H1 (cell line): ENCODE results near the gene STIM2. TPM values are rescaled to one million over a fixed set of nuclear protein-coding genes. Genes with fewer than 3 reads are reported as not detected.

Experiments used
- CTCF ChIA-PET: fragments of 300-600 bp; sonication (Branson Sonifier 250); formaldehyde crosslinking; loops from one replicate; lab custom pipeline; 2021; ENCODE audit not compliant: partially characterized antibody; lab: Charles Lee
- POLR2A ChIA-PET: fragments of 300-600 bp; sonication (Branson Sonifier 250); formaldehyde crosslinking; loops from one replicate; lab custom pipeline; 2021; ENCODE audit warnings: inconsistent platforms; ENCODE audit not compliant: partially characterized antibody; lab: Charles Lee
- DNase-seq, 2 experiments: peaks; one replicate each; pipeline versions ENCODE4 v3.0.0 to v3.0.0-alpha.2; 2010 to 2022; ENCODE audit warnings: low spot score in 2 of 2, low read depth in 1 of 2, mixed read lengths in 1 of 2
- FAIRE-seq: peaks from 2 replicates; lab custom pipeline; 2011; peaks lifted over from hg19 to GRCh38; lab: Jason Lieb, UNC
- H2AFZ ChIP-seq: 2 replicates; pipeline ENCODE4 v1.8.1; 2012; ENCODE audit warnings: low read length, inconsistent platforms
- H2AK5ac ChIP-seq: 2 replicates; pipeline ENCODE4 v1.6.1; 2013; ENCODE audit warnings: low read depth, low read length
- H2BK120ac ChIP-seq: replicated peaks from 2 replicates; pipeline ENCODE3; 2013; ENCODE audit warnings: low read depth, low read length, inconsistent platforms
- H2BK12ac ChIP-seq: 2 replicates; pipeline ENCODE4 v1.6.1; 2013; ENCODE audit warnings: low read depth, low read length
- H2BK15ac ChIP-seq: 2 replicates; pipeline ENCODE4 v1.6.1; 2013; ENCODE audit warnings: low read length
- H2BK20ac ChIP-seq: 2 replicates; pipeline ENCODE4 v1.6.1; 2013; ENCODE audit warnings: low read length
- H2BK5ac ChIP-seq: 2 replicates; pipeline ENCODE4 v1.6.1; 2013; ENCODE audit warnings: low read depth, low read length
- H3K14ac ChIP-seq: 2 replicates; pipeline ENCODE4 v1.6.1; 2013; ENCODE audit warnings: inconsistent platforms; ENCODE audit not compliant: insufficient read length
- H3K18ac ChIP-seq: 2 replicates; pipeline ENCODE4 v1.6.1; 2013; ENCODE audit warnings: low read length; ENCODE audit errors: extremely low read depth
- H3K23ac ChIP-seq: 2 replicates; pipeline ENCODE4 v1.6.1; 2013; ENCODE audit warnings: inconsistent platforms; ENCODE audit not compliant: insufficient read length
- H3K23me2 ChIP-seq: 2 replicates; pipeline ENCODE4 v1.6.1; 2013; ENCODE audit warnings: low read depth, low read length
- H3K27ac ChIP-seq: 2 replicates; pipeline ENCODE4 v1.6.1; 2011; ENCODE audit warnings: low read depth, low read length, inconsistent platforms
- H3K27me3 ChIP-seq, 4 experiments: replicated peaks in 1 of 4; 1 replicate in 1 of 4; 2 replicates in 3 of 4; pipeline versions ENCODE4 v1.6.1 to v1.8.1; 2011 to 2013; ENCODE audit warnings: low read length in 3 of 4, mild to moderate bottlenecking in 3 of 4, inconsistent platforms in 2 of 4, mixed read lengths in 2 of 4, moderate library complexity in 1 of 4; ENCODE audit not compliant: control insufficient read depth in 3 of 4, insufficient read depth in 3 of 4; ENCODE audit errors: extremely low read depth in 1 of 4
- H3K36me3 ChIP-seq, 4 experiments: 2 replicates each; pipeline versions ENCODE4 v1.6.1 to v1.8.1; 2011 to 2013; ENCODE audit warnings: mild to moderate bottlenecking in 4 of 4, low read length in 3 of 4, moderate library complexity in 2 of 4, control low read depth in 1 of 4, inconsistent platforms in 1 of 4; ENCODE audit not compliant: insufficient read depth in 4 of 4, control insufficient read depth in 2 of 4
- H3K4ac ChIP-seq: replicated peaks from 2 replicates; pipeline ENCODE3; 2013; ENCODE audit warnings: low read length, low read depth, mixed read lengths, inconsistent platforms; ENCODE audit not compliant: insufficient read length
- H3K4me1 ChIP-seq, 4 experiments: replicated peaks in 1 of 4; 1 replicate in 1 of 4; 2 replicates in 3 of 4; pipeline versions ENCODE4 v1.6.1 to v1.8.1; 2011 to 2013; ENCODE audit warnings: low read length in 3 of 4, inconsistent platforms in 2 of 4, mixed read lengths in 1 of 4; ENCODE audit not compliant: insufficient read depth in 4 of 4, control insufficient read depth in 3 of 4
- H3K4me2 ChIP-seq, 2 experiments: 2 replicates each; pipeline versions ENCODE4 v1.6.1 to v1.8.1; 2011 to 2013; ENCODE audit warnings: low read depth in 2 of 2, low read length in 2 of 2, control low read depth in 1 of 2, inconsistent platforms in 1 of 2, mild to moderate bottlenecking in 1 of 2; ENCODE audit not compliant: insufficient read depth in 1 of 2
- H3K4me3 ChIP-seq, 4 experiments: fragments of 200-600, 300-600 bp in 1 of 4; sonication (generic), shearing (Covaris generic), sonication (Bioruptor Twin) in 1 of 4; 2 replicates each; pipeline versions ENCODE4 v1.5.1 to v1.8.1; 2011 to 2016; ENCODE audit warnings: low read length in 4 of 4, low read depth in 3 of 4, control low read depth in 2 of 4, inconsistent platforms in 2 of 4, mild to moderate bottlenecking in 2 of 4, mixed read lengths in 1 of 4, moderate library complexity in 1 of 4; ENCODE audit not compliant: insufficient read depth in 2 of 4; ENCODE audit errors: extremely low read depth in 1 of 4
- H3K56ac ChIP-seq: replicated peaks from 2 replicates; pipeline ENCODE3; 2013; ENCODE audit warnings: low read depth, mild to moderate bottlenecking, mixed read lengths, low read length, inconsistent platforms; ENCODE audit not compliant: insufficient read length
- H3K79me1 ChIP-seq: 2 replicates; pipeline ENCODE4 v1.6.1; 2013; ENCODE audit warnings: low read depth, low read length, control low read depth
- H3K79me2 ChIP-seq, 2 experiments: 2 replicates each; pipeline versions ENCODE4 v1.6.1 to v1.8.1; 2012 to 2013; ENCODE audit warnings: low read length in 2 of 2, mild to moderate bottlenecking in 2 of 2, inconsistent platforms in 1 of 2; ENCODE audit not compliant: insufficient read depth in 2 of 2, control insufficient read depth in 1 of 2
- H3K9ac ChIP-seq, 4 experiments: replicated peaks in 1 of 4; 1 replicate in 1 of 4; 2 replicates in 3 of 4; pipeline versions ENCODE4 v1.6.1 to v1.8.1; 2011 to 2013; ENCODE audit warnings: low read depth in 3 of 4, low read length in 3 of 4, control low read depth in 2 of 4, mild to moderate bottlenecking in 2 of 4, moderate library complexity in 2 of 4, inconsistent platforms in 1 of 4; ENCODE audit errors: extremely low read depth in 1 of 4
- H3K9me3 ChIP-seq, 2 experiments: 2 replicates each; pipeline versions ENCODE4 v1.6.1 to v1.8.1; 2012 to 2013; ENCODE audit warnings: mild to moderate bottlenecking in 2 of 2, moderate library complexity in 2 of 2, control low read depth in 1 of 2, inconsistent platforms in 1 of 2, low read depth in 1 of 2, low read length in 1 of 2, mixed read lengths in 1 of 2; ENCODE audit not compliant: insufficient read depth in 2 of 2
- H4K20me1 ChIP-seq, 2 experiments: replicated peaks in 1 of 2; 2 replicates each; pipeline versions ENCODE3 to v1.8.1; 2011 to 2013; ENCODE audit warnings: inconsistent platforms in 2 of 2, low read length in 2 of 2, mild to moderate bottlenecking in 1 of 2; ENCODE audit not compliant: insufficient read depth in 2 of 2, control insufficient read depth in 1 of 2
- H4K5ac ChIP-seq: 2 replicates; pipeline ENCODE4 v1.6.1; 2013; ENCODE audit warnings: low read length, low read depth, mixed read lengths, inconsistent platforms; ENCODE audit not compliant: insufficient read length
- H4K8ac ChIP-seq: 2 replicates; pipeline ENCODE4 v1.8.0; 2013; ENCODE audit warnings: mild to moderate bottlenecking, moderate library complexity, low read length, inconsistent platforms; ENCODE audit not compliant: insufficient read depth; ENCODE audit errors: extremely low read depth
- H4K91ac ChIP-seq: replicated peaks from 2 replicates; pipeline ENCODE3; 2013; ENCODE audit warnings: low read length, mixed read lengths, inconsistent platforms; ENCODE audit not compliant: insufficient read length
- ASH2L ChIP-seq: fragments of 200-600, 300-600 bp; sonication (generic); IDR thresholded peaks from one replicate; pipeline ENCODE4 v1.7.1; 2017; ENCODE audit warnings: low read length
- CBX5 ChIP-seq: fragments of 300-800, 300-1000 bp; sonication (generic); IDR thresholded peaks from 2 replicates; pipeline ENCODE4 v1.7.1; 2016; ENCODE audit warnings: antibody characterized with exemption, low read length, low read depth
- E2F6 ChIP-seq: IDR thresholded peaks from 2 replicates; pipeline ENCODE4 v1.6.1; 2012; ENCODE audit warnings: inconsistent platforms
- EGR1 ChIP-seq: IDR thresholded peaks from 2 replicates; pipeline ENCODE4 v1.6.1; 2011; ENCODE audit warnings: low read depth, low read length, borderline replicate concordance
- EZH2 ChIP-seq: fragments of 200-600 bp; sonication (generic); IDR thresholded peaks from 2 replicates; pipeline ENCODE4 v1.7.1; 2012; ENCODE audit warnings: low read depth, mild to moderate bottlenecking, moderate library complexity, low read length, inconsistent platforms; ENCODE audit not compliant: severe bottlenecking
- KDM1A ChIP-seq: fragments of 200-600, 300-600 bp; sonication (generic); IDR thresholded peaks from 2 replicates; pipeline ENCODE4 v1.7.1; 2016; ENCODE audit warnings: mild to moderate bottlenecking, low read length, borderline replicate concordance
- MAFK ChIP-seq: IDR thresholded peaks from 2 replicates; pipeline ENCODE4 v1.6.1; 2012; ENCODE audit warnings: low read depth, mild to moderate bottlenecking, improper control_type of control experiment, low read length
- MAX ChIP-seq: IDR thresholded peaks from 2 replicates; pipeline ENCODE4 v1.6.1; 2012; ENCODE audit warnings: inconsistent platforms
- RAD21 ChIP-seq, 2 experiments: IDR thresholded peaks in 1 of 2; conservative IDR thresholded peaks in 1 of 2; 2 replicates each; pipeline ENCODE4 v1.6.1; 2011; ENCODE audit warnings: low read depth in 2 of 2, low read length in 2 of 2, improper control_type of control experiment in 1 of 2, inconsistent platforms in 1 of 2, mild to moderate bottlenecking in 1 of 2, moderate library complexity in 1 of 2
- SP1 ChIP-seq: IDR thresholded peaks from 2 replicates; pipeline ENCODE4 v1.6.1; 2011; ENCODE audit warnings: low read depth, low read length
- TAF1 ChIP-seq: IDR thresholded peaks from 2 replicates; pipeline ENCODE4 v1.6.1; 2011; ENCODE audit warnings: mild to moderate bottlenecking, low read depth, low read length
- WGBS, 2 experiments: shearing (Covaris generic) in 1 of 2; methylation state at CpG; one replicate each; pipeline versions ENCODE4 v1.1.6 to v1.1.7; 2013 to 2015; ENCODE audit warnings: low lambda C conversion rate in 2 of 2, mixed read lengths in 2 of 2, inconsistent platforms in 1 of 2, low coverage in 1 of 2, missing lambda C conversion rate in 1 of 2; ENCODE audit not compliant: insufficient replicate concordance in 2 of 2, insufficient coverage in 1 of 2, insufficient read length in 1 of 2; ENCODE audit errors: extremely low coverage in 1 of 2, missing lambda C conversion rate in 1 of 2; 5-methylcytosine and 5-hydroxymethylcytosine counted together
- polyA plus RNA-seq, 7 experiments: library from polyadenylated mRNA; depleted of rRNA in 3 of 7; stranded (reverse) in 5 of 7; unstranded in 2 of 7; fragments of >200 nt in 5 of 7; fragments of 200-250 nt in 2 of 7; gene quantifications; 1 replicate in 5 of 7; 2 replicates in 1 of 7; 4 replicates in 1 of 7; pipeline versions ENCODE4 v1.2.1 to v1.2.3, GENCODE V29; 2011 to 2013; ENCODE audit warnings: missing spikeins in 2 of 7, mixed read lengths in 2 of 7
- total RNA-seq: library from RNA; stranded (reverse); fragmentation: NEBNext Ultra II Directional; extraction: Animal tissue kit (Norgen Biotek cat#: 25700); gene quantifications from 2 replicates; pipeline ENCODE4 v1.2.1, GENCODE V29; 2021

The STIM2 gene
- total and polyA plus RNA-seq, 2 of the 8 experiments (the other 6 are each of a cell fraction or from before 2014, with no cell fraction given) = 22.9 to 23.0 TPM

- Histone ChIP-seq H2AFZ (peak overlapping the region; percentile 45), H3K4me1 (peaks cover 2 to 10% (median 9%) of the 10 kb centered on the region in 4 experiments)
- CTCF ChIA-PET = interaction anchor here (0.8 kb wide), 1 partner anchor 56 kb away, joined by 3 read pairs; no protein-coding TSS in a partner anchor
Measured at GRCh38 chr4:26859762-26860156, 882 bp upstream of the STIM2 start.

More at GRCh38 chr4:26859762-26860156, 882 bp upstream of the STIM2 start:
- peaks cover 23% of the 10 kb centered on the region for H3K23me2 ChIP-seq
- peak overlapping the region; percentile 60 for H2BK5ac ChIP-seq
- H3K9ac ChIP-seq = peak overlapping the region in 3 of 4 experiments; percentile 36 to 64 (median 56); a peak in 5 of 7 replicates
- no peak overlapping the region for H3K27ac ChIP-seq
- H2BK12ac ChIP-seq = no peak overlapping the region
- DNase-seq (no peak), FAIRE-seq (peak; percentile 65)
- H2BK20ac ChIP-seq = no peak overlapping the region
- no peaks in the 10 kb centered on the region for H3K79me1 ChIP-seq
- H3K36me3 ChIP-seq = no peaks in the 10 kb centered on the region
- H4K20me1 ChIP-seq = peaks cover 2% of the 10 kb centered on the region in 2 experiments
- no peak for TF ChIP-seq MAX
- no peak for TF ChIP-seq SP1
- TF ChIP-seq RAD21 (IDR thresholded peaks at IDR 0.05 in 1 of 2, conservative IDR thresholded peaks at IDR 0.05 in 1 of 2; ENCODE audit: low read depth in 2 of 2, low read length in 2 of 2) = no peak
- no peak for TF ChIP-seq TAF1
- TF ChIP-seq CBX5 = no peak
- TF ChIP-seq E2F6 = no peak
- no peak for TF ChIP-seq ASH2L
- no peak for TF ChIP-seq EZH2
- TF ChIP-seq KDM1A = no peak
- TF ChIP-seq EGR1 = no peak
- no peak for TF ChIP-seq MAFK
- no peak overlapping the region for H2AK5ac ChIP-seq
- no peak overlapping the region for H3K14ac ChIP-seq
- H4K5ac ChIP-seq = no peak overlapping the region
- no peak overlapping the region for H2BK120ac ChIP-seq
- peak overlapping the region; percentile 82 to 89 for H3K4me2 ChIP-seq
- peaks cover 0 to 22% of the 10 kb centered on the region in 2 experiments; a peak in 2 of 4 replicates for H3K79me2 ChIP-seq
- H3K4me3 ChIP-seq = peak overlapping the region; percentile 63 to 88 (median 78)
- H3K4ac ChIP-seq = no peak overlapping the region
- no peak overlapping the region for H4K8ac ChIP-seq
- WGBS, 2 experiments = 47% methylated on average over 5 of the region's 5 CpGs; no CpG with 5 or more reads in 1 of the 2 experiments
- no peak overlapping the region for H3K18ac ChIP-seq
- H4K91ac ChIP-seq = no peak overlapping the region
- no peaks in the 10 kb centered on the region; a peak in 1 of 7 replicates for H3K27me3 ChIP-seq
- H2BK15ac ChIP-seq = no peak overlapping the region
- no peaks in the 10 kb centered on the region for H3K9me3 ChIP-seq
- H3K56ac ChIP-seq = no peak overlapping the region
- no peak overlapping the region for H3K23ac ChIP-seq
- POLR2A ChIA-PET = interaction anchor here (1.5 kb wide), 1 partner anchor 9 kb away, joined by 4 read pairs; no protein-coding TSS in a partner anchor
